ENCODE results near the gene AHCY.
A peak's percentile ranks its signal among the peaks of the same experiment; 100 is the strongest.
"Not testable (repeated sequence)": the region's sequence is repeated elsewhere in the genome, so short reads cannot be mapped to it uniquely, and the experiment has no call there.

The AHCY gene

GRCh38 chr20:34322267-34323105, 19.3 kb upstream of the AHCY start:
- DNase-seq: peak; percentile 96

GRCh38 chr20:34320861-34321260, 17.7 kb upstream of the AHCY start:
- no peak for DNase-seq

GRCh38 chr20:34318609-34319443, 15.7 kb upstream of the AHCY start:
- DNase-seq: no peak

GRCh38 chr20:34316196-34316814, 13.2 kb upstream of the AHCY start:
- no peak for DNase-seq

- DNase-seq: no peak
Measured at GRCh38 chr20:34315236-34315635, 12.1 kb upstream of the AHCY start.

- DNase-seq: peak; percentile 50
Measured at GRCh38 chr20:34312544-34313217, 9.5 kb upstream of the AHCY start.

- DNase-seq: no peak
Measured at GRCh38 chr20:34312024-34312460, 8.9 kb upstream of the AHCY start.

- DNase-seq: no peak
Measured at GRCh38 chr20:34311118-34312023, 8.2 kb upstream of the AHCY start.

GRCh38 chr20:34310481-34311117, 7.4 kb upstream of the AHCY start:
- no peak for DNase-seq

- DNase-seq: no peak
Measured at GRCh38 chr20:34309691-34310090, 6.5 kb upstream of the AHCY start.

- no peak for DNase-seq
Measured at GRCh38 chr20:34305333-34306230, 2.4 kb upstream of the AHCY start.

GRCh38 chr20:34302312-34302722, 838 bp downstream of the AHCY start:
- no peak for DNase-seq

- no peak for DNase-seq
Measured at GRCh38 chr20:34301587-34302311, 1.4 kb downstream of the AHCY start.

GRCh38 chr20:34300809-34301586, 2.2 kb downstream of the AHCY start:
- DNase-seq: no peak

GRCh38 chr20:34300256-34300806, 2.8 kb downstream of the AHCY start:
- no peak for DNase-seq

GRCh38 chr20:34299556-34300255, 3.4 kb downstream of the AHCY start:
- DNase-seq: no peak

GRCh38 chr20:34298294-34298784, 4.8 kb downstream of the AHCY start:
- not testable (repeated sequence) for DNase-seq

Data from NCI-H524 treated with DMSO at 0.1 percent for 48 hours (cell line).